Mesenteric fat pad (tissue), 1 donor: Measurements from ENCODE around the gene RPL19. TPM values are rescaled to one million over a fixed set of nuclear protein-coding genes. Genes with fewer than 3 reads are reported as not detected.

Experiments
- DNase-seq: peaks from one replicate; pipeline ENCODE4 v3.0.0-alpha.2; 2020; ENCODE audit warnings: low spot score
- total RNA-seq: library from RNA; stranded (reverse); fragmentation: NEBNext Ultra II Directional; extraction: Animal tissue kit (Norgen Biotek cat#: 25700); gene quantifications from one replicate; pipeline ENCODE4 v1.2.1, GENCODE V29; 2021
- donor health status: DM: yes; HTN: yes; CAD: no.

Gene RPL19
- total RNA-seq, 1 donor from 2014 or later: 1,346 TPM

DNA sequence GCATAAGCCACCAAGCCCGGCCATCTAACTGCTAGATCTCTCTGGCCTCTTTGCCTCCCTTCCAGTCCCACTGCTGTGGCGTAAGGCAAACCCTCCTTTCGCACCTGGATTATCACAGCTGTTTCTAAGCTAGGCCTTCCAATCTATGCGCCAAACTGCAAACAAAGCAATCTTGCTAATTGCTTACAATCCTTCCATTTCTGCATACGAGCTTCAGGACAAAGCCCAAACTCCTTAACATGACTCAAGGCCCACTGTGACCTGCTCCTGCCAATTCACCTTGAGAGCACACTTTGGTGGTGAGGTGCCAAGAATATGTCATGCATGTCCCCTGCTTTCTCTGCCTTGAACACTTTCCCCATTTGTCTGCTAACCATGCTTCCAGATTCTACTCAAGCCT, 28.1 kb upstream of the RPL19 start:
- no peak for DNase-seq

DNA sequence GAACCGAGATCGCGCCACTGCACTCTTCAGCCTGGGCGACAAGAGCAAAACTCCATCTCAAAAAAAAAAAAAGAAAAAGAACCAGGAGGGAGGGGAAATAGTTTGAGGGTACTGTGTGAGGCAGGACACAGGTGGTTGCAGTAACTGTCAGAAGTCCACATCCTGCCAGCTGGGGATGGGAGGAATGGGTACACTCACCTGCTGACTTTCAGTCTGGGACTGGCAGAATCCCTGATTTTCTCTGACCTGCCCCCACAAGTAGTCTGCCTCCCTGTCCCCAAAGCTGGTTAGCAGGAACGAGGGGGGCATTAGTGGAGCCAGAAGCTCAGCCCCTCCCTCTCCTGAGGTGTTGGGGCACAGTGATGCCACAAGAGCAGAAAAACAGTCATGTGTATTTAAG, 27.0 kb upstream of the RPL19 start:
- no peak for DNase-seq

DNA sequence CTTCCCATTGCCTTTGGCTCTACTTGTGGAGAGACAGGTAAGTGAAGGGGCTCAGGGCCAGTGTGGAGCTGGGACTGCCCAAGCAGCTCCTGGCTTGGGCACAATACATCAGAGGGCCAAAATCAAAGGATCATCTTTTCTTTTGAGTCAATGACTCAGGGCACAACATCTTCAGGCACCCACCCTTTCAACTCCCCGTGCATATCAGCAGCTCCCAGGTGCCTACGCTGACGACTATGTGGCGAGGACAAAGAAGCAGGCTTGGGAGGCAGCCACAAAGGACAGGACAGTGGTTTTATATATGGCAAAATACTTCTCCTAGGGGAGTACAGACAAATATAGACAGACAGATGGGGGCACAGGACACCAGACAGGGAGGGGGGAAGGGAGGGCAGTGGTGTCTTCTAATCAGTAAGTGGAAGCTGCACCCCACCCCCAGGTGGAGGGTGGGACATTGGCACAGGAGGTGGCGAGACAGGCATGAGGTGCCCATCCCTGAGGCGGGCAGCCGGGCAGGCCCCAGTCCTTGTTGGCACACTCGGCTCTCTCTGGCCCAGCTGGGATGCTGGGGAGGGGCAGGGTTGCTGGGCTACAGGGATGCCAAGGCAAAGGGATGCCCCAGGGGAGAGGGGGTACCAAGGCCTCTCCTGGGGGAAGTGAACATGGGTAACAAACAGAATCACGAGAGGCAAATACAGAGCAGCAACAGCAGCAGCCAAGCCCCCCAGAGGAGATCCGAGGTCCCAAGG, 26.4 kb upstream of the RPL19 start:
- DNase-seq: no peak

DNA sequence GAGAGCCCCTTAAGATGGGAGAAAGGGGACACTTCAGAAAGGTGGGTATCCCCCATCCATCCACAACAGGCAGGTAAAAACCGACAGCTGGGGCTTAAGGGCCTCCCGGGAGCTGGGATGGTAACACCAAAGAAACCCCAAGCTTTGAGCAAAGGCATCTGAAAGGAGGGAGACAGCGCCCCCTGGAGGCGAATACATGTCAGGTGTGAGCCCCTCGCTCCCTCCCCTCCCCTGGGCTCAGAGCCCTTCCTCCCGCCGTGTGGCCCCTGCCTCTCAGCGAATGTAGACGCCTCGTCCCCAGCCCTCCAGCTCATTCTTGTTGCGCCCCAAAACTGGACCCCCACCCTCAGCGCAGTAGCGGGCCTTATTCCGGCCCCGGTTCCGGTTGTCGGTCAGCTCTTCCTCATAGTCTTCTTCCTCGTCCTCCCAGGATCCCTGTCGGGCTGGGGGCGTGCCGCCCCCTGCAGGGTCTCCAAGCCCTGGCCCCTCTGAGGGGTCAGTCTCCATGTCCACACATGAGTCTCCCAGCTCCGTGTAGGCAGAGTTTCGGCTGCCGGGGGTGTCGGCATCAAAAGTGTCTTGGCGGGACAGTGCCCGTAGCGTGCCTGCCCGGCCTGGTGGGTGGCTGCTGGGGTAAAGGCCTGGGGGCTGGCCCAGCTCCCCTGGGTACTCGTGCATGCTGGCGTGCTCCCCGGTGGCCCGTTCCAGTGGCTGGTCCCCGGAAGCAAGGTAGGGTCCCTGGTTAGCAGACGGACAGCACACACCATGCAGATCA, 25.0 kb upstream of the RPL19 start:
- DNase-seq: no peak

DNA sequence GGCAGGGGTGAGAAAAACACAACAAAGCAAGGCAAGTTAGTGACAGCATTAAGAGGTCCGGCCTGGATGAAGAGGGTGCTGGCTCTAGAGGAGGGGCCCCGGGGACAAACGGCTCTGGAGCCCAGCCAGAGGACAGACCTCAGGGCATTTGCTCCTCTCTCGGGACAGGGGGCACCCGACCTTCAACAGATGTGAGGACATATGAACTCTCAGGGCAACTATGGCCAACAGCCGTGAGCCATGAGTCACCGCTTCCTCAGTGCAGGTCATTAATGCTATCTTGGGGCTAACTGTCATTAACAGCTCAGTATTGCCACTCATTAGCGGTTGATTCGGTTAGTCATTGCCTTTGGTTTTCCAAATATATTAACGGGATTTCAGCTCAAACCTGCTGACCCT, 24.4 kb upstream of the RPL19 start:
- no peak for DNase-seq

DNA sequence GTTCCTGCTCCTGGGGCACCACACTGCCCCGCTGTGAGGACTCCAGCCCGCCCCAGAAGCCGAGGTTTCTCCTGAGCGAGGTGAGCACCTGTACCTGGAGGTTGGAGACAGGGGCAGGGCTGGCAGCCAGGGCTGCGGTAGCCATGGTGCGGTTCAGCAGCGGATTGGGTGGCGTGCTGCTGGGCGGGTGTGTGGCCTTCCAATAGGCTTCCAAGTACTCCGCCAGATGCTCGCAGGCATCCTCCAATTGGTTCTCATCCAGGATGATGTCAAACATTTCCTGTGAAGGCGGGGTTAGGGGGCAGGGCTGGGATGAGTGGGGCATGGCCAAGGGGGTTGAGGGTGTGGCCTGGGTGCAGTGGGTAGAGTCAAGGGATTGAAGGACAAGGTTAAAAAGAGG, 22.8 kb upstream of the RPL19 start:
- no peak for DNase-seq

DNA sequence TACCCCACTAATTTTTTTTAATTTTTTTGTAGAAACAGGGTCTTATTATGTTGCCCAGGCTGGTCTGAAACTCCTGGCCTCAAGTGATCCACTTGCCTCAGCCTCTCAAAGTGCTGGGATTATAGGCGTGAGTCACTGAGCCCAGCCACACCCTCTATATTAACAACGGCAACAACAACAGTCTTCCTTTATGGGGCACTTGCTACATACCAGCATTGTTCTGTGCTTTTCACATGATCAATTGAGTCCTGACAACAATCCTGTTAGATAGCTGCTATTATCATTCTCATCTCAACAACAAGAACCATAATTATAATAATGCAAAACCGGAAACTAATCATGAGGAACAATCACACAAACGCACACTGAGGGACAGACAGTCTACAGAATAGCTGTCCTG, 21.5 kb upstream of the RPL19 start:
- DNase-seq: no peak

DNA sequence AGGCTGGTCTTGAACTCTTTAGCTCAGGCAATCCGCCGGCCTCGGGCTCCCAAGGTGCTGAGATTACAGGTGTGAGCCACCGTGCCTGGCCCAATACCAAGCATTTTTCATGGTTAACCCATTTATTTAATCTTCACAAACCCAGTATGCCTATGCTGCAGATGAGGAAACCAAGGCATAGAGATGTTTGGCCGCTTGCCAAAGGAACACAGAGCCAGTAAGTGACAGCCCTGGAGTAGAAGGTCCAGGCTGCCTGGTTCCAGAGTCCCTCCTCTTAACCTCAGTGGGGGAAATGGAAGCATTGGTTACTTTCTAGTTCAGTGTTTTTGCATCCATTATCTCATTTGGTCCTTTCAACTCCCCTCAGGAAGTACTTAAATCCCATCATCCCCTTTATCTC, 18.8 kb upstream of the RPL19 start:
- no peak for DNase-seq

DNA sequence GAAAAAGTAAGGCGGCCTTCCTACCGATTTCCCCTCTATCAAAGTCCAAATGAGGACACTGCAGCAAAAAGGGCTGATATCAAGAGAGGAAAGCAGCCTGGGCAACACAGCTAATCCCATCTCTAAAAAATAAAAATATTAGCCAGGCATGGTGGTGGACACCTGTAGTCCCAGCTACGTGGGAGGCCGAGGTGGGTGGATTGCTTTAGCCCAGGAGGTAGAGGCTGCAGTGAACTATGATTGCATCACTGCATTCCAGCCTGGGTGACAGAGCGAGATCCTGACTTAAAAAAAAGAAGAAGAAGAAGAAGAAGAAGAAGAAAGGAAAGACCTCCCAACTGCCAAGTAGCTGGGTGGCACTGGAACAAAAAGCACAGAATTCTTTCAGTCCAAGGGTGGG, 17.0 kb upstream of the RPL19 start:
- no peak for DNase-seq

DNA sequence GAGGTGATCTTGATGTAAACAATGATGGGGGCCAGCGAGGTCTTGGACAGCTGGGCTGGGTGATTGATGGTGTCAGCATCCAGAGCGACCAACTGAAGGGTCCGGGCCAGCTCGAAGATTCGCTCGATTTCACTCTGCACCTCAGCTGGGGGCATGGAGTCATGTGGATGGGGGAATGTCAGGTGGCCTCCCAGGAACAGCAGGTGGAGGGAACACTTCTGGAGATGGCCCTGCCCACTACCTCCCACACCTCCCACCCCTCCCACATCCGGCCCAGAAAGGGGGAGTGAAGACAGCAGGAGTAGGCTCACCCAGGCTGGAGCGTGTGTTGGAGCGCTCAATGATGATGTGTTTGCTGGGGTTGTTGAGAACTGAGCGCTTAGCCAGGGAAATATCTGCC, 16.4 kb upstream of the RPL19 start:
- DNase-seq: no peak

DNA sequence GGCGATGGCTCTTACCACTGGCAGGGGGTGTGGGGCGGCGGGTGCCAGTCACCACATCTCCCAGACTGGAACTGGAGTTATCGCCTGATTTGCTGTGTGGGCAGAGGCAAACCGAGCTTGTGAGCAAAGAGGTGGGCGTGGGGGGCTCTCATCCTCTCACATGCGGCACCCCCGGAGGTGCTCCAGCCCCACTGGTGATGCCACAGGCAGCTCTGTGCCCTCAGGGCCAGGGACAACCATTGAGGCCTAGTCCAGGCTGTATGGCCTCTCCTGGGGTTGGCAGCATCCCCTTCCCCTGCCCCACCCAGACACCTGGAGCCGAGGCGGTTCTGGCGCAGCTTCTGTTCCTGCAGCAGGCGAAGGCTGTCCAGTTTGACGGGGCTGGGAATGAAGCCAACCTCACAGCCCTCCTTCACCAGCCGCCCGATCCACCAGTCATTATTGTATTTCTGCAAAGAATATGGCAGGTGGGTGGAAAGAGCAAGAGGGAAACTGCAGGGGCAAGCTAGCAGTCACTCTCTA, 13.5 kb upstream of the RPL19 start:
- no peak for DNase-seq

DNA sequence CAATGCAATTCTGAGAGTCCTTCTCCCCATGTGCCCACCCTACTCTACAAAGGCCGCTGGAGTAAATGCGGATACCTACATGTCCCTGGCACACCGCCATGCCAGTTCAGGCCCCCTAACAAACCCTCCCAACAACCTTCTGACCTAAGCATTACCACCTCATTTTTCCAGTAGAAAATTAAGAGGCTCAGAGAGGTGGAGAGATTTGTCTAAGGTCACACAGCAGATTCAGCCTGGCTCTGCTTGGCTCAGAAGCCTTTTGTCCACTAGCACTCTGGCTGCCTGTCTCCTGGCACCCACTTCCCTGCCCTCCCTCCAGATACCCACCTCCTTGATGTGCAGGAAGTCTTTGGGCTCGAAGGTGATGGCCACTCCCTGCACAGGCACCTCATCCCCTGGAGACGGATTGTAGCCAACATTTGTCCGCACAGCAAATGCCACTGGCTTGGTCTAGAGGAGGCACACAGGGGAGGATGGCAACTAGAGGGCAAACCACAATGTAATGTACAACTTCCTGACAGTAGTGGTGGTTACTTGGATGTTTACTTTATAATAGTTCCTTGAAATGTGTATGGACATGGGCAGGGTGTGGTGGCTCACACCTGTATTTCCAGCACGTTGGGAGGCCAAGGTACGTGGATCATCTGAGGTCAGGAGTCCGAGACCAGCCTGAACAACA, 12.8 kb upstream of the RPL19 start:
- DNase-seq: no peak

DNA sequence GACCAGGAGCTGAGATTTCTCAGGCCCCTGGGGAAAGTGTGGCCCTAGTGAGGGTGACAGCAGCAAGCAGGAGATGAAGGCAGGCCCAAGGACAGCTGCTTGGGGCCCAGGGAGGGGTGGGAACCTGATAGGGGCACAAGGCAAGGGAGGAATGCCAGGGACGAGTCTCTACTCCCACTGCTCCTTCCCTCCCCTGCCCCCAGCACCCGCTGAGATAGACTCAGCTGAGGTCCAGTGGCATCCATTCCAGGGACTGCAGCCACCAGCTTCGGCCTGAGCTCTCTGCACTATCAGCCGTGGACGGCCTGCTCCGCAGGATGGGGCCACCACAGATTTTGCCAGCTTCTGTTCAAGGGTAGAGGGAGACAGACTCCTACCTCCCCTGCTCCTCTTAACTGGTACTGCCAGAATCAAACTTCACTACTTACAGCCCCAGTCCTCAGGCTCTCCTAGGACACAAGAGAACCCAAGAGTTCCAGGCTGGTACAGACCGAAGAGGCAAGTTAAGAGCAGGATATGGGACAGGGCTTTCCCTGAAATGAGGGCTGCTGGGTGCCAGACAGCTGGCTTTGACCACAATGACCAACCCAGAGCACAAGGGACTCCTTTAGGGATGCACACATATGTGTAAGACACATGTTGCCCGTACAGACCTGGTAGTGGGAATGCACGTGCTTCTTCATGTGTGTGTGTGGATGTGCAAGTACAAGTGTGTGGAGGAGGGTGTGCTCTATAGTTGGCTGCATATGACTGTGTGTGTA, 8.2 kb upstream of the RPL19 start:
- DNase-seq: no peak

DNA sequence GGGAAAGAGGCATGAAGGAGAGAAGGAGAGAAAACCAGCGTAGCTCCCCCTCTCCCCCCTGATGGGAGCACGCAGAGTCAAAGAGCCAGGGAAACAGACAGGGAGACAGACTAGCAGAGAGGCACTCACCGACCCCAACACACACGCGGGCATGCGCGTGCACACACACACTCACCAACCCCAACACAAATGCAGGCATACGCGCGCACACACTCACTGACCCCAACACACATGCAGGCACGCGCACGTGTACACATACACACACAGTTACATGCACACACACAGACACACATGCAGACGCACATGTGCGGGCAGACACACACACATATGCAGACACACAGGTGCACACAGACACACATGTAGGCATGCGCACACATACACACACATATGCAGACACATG, 7.2 kb upstream of the RPL19 start:
- no peak for DNase-seq

DNA sequence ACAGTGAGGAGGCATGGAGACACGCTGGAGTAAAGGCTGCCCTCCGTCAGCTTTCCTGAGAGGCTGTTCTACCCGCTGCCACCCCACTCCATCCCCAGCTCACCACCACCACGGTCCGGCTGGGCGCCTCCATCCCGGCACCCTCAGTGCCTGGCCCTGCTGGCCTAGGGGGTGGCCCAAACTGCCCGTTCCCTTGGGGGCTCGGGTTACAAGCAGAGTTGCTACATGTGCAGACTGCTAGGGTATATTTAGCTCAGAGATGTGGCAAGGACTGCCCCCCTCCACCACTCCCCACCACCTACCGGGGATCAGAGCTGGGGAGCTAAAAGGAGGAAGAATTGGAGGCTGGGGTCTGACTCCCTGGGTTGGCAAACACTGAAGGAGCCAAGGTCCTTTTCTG, 6.7 kb upstream of the RPL19 start:
- DNase-seq: no peak

DNA sequence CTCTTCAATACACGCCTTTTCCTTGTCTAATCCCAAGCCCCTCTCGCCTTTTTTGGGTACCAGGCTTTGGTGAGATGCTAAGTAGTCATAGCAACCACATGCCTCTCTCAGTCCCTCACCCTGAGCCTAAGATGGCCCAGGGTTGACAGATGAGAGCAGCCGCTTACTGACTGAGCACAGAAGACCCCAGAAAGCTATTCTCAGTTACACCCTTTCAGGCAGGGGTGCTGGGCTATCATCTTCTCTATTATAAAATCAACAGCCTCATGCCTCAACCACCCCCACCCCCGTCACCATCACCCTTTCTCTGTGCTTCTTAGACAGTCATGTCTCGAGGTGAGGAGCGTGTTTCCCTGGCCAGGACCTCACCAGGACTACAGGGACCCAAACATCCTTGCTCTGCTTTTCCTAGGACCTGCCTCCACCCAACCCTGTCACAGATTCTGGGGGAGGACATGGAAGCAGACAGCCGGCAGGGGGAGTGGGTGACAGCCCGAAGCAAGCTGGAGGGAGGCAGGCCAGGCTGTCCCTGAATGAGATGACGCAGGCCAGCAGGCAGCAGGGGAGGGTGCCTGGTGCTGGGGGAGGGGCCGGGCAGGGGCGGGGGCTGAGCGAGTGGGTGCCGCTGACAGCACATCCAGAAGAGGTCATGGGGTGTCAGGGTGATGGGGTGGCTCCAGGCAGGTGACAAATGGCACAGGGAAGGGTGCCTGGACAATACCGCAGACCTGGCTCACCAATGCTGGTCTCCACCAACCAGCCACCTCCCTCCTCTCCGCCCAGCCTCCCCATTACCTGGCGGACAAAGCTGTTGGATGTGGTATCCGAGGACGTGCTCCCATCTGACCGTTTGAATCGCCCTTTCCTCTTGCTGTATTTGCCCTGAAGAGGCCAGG, 5.7 kb upstream of the RPL19 start:
- no peak for DNase-seq

DNA sequence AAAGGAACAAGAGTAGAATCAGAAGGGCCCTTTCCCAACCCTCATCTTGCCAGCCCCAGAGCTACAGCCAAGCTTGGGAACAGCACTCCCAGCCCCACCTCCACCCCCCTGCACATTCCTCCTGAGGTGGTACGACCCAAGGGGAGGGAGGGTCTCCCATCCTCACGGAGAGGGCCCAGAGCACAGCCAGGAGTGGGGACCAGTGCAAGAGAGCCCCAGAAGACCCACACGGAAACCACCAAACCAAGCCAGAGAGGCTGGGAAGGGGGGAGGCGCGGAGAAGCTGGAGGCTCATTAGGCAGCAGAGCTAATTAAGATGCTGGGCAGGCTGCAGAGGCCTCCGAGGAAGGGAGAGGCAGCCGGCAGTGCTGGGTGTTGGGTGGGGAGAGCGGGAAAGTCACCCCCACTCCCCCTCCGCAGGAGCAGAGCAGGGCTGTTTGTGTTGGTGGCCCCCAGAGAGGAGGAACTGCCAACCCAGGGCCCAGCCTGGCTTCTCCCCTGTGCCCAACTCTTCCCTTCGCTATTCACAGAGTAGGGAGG, 5.0 kb upstream of the RPL19 start:
- no peak for DNase-seq

DNA sequence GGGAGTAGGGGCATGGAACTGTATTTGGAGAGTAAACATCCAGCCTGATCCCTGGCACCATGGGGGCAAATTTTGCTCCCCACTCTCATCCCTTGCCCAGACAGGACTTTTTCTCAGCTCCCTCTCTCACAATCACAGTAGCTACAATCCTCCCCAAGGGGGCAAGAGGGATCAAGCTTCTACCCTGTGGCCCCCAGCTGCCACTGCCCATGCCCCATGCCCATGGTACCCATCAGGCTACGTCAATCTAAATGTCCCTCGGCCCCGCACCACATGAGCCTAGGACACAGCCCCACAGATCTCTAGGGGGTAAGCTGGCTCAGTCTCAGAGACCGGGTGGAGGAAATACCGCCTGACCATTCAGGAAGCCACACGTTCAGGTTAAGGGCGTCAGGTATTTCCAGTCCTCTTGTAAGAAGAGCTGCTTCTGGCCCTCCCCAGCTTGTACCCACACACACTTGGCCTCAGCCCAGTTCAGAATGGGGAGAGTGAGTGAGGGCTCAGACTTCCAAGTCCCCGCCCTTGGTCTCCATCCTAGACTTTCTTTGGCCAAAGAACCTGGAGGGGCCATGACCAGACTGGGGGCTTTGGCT, 4.4 kb upstream of the RPL19 start:
- DNase-seq: no peak

DNA sequence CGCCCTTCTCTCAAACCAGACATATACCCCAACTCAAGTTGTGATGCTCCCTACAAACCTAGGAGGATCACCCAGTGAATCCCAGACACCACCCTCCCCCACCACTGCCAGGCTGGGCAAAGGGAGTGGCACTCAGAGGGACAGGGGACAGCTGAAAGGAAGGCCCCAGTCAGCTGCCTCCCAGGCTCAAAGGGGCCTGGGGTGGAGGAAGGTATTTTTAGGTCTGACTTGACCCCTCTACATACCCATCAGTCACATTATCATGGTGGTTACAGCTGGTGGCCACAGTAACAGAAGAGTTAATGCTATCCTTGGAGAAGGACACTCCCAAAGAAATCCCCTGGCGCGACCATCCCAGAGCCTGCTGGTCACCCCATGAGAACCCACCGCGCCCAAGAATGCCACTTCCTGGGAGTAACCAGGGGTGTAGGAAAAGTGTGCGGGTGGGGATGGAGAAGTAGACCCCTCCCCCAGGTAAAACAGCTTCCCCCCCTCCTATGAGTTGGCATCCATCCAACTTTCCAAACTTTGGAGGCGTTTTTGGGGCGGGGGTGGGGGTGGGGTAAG, 3.8 kb upstream of the RPL19 start:
- no peak for DNase-seq
